Upper lobe of right lung (tissue), 1 donor: ENCODE data around the gene PRR35. TPM values are rescaled to one million over a fixed set of nuclear protein-coding genes. Genes with fewer than 3 reads are reported as not detected.

Experiments used
- ATAC-seq: fragments of 200-7000 bp; cut with Tn5 transposase; one replicate; pipeline ENCODE4 v1.9.1; 2020; ENCODE audit warnings: mild to moderate bottlenecking, moderate library complexity
- DNase-seq: peaks from one replicate; pipeline ENCODE4 v3.0.0-alpha.2; 2020
- H3K27ac ChIP-seq: fragments of 200-600 bp; one replicate; pipeline ENCODE4 v1.8.0; 2022
- H3K27me3 ChIP-seq: fragments of 200-600 bp; one replicate; pipeline ENCODE4 v1.8.0; 2022; ENCODE audit warnings: mild to moderate bottlenecking
- H3K36me3 ChIP-seq: fragments of 200-600 bp; one replicate; pipeline ENCODE4 v1.8.0; 2022
- H3K4me1 ChIP-seq: fragments of 200-600 bp; one replicate; pipeline ENCODE4 v1.8.0; 2022
- H3K4me3 ChIP-seq: fragments of 200-600 bp; one replicate; pipeline ENCODE4 v1.8.0; 2022; ENCODE audit warnings: mild to moderate bottlenecking
- H3K9me3 ChIP-seq: fragments of 200-600 bp; one replicate; pipeline ENCODE4 v1.8.0; 2022
- intact Hi-C: fragments of 100-400 bp; cut with DNase I; formaldehyde crosslinking; loops from one replicate; pipeline ENCODE4 v1.11.0; 2022
- total RNA-seq: library from RNA; stranded (reverse); fragmentation: NEBNext Ultra II Directional; extraction: Animal tissue kit (Norgen Biotek cat#: 25700); gene quantifications from one replicate; pipeline ENCODE4 v1.2.1, GENCODE V29; 2021
- TF ChIP-seq, protein P1 (sequence below): fragments of 200-600 bp; IDR thresholded peaks from one replicate; pipeline ENCODE4 v1.8.0; 2022; ENCODE audit warnings: antibody characterized with exemption
- donor health status: DM: no; HTN: yes; CAD: no; lungs with severe emphysema.

Gene PRR35
- total RNA-seq, 1 donor from 2014 or later, result not detected

DNA sequence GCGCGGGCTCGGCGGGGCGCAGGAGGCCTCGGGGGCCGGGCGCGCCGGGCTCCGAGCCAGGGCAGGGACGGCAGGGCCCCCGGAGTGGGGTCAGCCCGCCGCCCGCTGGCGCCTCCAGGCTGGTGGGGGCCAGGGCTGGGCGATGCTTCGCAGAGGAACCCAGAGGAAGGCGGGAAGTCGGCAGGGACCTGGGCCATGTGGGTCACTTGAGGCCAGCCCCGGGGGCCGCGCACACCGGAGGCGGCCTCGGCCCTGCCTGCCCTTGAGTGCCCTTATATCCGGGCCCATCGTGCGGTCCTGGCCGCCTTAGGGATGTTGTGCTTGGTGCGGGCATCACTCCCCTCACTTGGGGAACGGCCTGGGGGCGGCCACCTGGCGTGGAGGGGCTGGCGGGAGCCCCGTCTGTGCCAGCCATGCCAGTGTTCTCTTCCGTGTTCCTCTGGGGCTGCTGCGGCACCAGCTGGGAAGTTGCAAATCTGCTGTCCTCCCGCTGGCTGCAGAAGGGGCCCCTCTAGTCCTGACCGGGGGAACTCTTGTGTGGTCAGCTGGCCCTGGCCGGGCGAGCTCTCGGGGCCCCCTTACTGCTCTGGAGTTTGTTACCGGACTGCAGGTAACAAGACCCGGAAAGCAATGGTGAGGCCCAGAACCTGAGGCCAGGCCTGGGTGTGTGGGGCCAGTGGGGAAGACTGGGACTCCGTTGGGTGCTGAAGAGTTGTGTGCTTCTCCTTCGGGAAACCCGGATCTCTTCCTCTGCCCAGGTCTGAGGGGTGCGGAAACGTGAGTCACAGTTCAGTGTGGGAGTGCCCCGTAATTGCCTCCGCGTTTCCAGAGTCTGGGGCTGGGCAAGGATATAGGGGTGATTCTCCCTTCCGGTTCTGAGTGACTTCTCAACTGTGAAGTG is 31.8 kb upstream of the PRR35 start:
- peak; percentile 0 for ATAC-seq
- no peaks in the 10 kb centered on the region for H3K36me3 ChIP-seq
- intact Hi-C loops, result no loop called here
- peak overlapping the region; percentile 83 for H3K27ac ChIP-seq
- no peaks in the 10 kb centered on the region for H3K9me3 ChIP-seq
- H3K27me3 ChIP-seq, result no peaks in the 10 kb centered on the region
- TF ChIP-seq, protein P1, sequence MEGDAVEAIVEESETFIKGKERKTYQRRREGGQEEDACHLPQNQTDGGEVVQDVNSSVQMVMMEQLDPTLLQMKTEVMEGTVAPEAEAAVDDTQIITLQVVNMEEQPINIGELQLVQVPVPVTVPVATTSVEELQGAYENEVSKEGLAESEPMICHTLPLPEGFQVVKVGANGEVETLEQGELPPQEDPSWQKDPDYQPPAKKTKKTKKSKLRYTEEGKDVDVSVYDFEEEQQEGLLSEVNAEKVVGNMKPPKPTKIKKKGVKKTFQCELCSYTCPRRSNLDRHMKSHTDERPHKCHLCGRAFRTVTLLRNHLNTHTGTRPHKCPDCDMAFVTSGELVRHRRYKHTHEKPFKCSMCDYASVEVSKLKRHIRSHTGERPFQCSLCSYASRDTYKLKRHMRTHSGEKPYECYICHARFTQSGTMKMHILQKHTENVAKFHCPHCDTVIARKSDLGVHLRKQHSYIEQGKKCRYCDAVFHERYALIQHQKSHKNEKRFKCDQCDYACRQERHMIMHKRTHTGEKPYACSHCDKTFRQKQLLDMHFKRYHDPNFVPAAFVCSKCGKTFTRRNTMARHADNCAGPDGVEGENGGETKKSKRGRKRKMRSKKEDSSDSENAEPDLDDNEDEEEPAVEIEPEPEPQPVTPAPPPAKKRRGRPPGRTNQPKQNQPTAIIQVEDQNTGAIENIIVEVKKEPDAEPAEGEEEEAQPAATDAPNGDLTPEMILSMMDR, result no peak
- DNase-seq, result no peak
- peaks cover 24% of the 10 kb centered on the region for H3K4me1 ChIP-seq
- peak overlapping the region; percentile 89 for H3K4me3 ChIP-seq

DNA sequence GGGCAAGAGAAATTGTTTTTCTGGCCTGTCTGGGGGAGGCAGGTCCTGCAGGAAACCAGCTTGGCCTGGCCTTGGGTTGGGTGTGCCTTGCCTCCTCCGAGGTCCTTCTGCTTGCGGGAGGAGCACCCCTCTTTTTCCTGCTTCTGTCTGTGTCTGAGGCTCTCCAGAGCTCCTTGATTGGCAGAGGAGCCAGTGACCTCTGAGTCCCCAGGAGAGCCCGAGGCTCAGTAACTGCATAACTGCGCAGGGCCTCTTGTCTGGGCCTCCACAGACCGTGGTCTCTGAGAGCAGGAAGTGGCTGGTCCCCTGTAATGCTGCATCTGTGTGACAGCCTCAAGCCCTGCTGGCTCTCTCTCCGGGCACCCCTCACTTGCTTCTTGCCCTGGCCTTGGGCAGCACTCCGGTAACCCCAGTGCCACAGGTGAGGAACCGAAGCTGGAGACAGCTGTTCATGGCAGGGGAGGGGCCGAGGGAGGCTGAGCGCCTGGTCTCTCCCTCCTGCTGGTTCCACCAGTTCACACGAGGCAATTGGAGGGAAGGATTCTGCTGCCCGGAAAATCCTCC is 31.1 kb upstream of the PRR35 start:
- Histone ChIP-seq H3K27ac (peak overlapping the region; percentile 83), H3K4me1 (peaks cover 24% of the 10 kb centered on the region), H3K36me3 (no peaks in the 10 kb centered on the region), H3K27me3 (no peaks in the 10 kb centered on the region), H3K9me3 (no peaks in the 10 kb centered on the region), H3K4me3 (peak overlapping the region; percentile 89)
- DNase-seq, result no peak
- no peak for ATAC-seq
- intact Hi-C loops, result no loop called here
- TF ChIP-seq, protein P1, result no peak

DNA sequence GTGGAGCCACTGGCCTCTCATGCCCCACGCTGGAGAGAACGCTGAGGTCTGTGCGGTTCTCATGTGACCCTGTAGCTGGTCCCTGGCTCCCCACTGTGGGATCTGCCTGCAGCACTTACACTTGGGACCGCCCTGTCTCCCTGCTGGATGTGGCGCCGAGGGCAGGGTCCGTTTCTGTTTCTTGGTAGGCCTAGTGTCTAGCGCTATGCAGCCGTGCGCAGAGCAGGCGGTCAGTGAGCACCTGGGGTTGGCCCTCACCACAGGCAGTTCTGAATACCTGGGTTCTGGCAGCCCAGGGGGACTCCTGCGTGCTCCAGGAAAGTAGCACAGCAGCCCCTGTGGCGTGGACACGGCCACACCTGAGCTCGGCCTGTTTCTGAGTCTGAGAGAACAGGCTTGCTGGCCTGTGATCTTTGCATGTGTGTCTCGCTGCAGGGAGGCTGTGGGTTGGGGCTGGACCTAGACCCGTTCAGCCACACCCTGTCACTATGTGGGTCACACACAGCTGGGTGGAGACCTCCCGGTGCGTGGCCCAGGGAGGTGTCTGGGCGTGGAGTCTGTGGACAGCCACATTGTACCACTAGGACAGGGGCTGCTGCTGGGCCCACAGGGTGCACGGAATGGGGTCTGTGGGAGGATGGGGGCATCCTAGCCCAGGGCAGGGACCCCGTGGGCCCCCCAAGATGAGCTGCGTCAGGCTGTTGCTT is 29.9 kb upstream of the PRR35 start:
- Histone ChIP-seq H3K9me3 (no peaks in the 10 kb centered on the region), H3K36me3 (no peaks in the 10 kb centered on the region), H3K4me3 (no peak overlapping the region), H3K4me1 (peaks cover 24% of the 10 kb centered on the region), H3K27ac (no peak overlapping the region), H3K27me3 (no peaks in the 10 kb centered on the region)
- TF ChIP-seq, protein P1, result no peak
- no peak for ATAC-seq
- DNase-seq, result no peak
- intact Hi-C loops, result no loop called here

DNA sequence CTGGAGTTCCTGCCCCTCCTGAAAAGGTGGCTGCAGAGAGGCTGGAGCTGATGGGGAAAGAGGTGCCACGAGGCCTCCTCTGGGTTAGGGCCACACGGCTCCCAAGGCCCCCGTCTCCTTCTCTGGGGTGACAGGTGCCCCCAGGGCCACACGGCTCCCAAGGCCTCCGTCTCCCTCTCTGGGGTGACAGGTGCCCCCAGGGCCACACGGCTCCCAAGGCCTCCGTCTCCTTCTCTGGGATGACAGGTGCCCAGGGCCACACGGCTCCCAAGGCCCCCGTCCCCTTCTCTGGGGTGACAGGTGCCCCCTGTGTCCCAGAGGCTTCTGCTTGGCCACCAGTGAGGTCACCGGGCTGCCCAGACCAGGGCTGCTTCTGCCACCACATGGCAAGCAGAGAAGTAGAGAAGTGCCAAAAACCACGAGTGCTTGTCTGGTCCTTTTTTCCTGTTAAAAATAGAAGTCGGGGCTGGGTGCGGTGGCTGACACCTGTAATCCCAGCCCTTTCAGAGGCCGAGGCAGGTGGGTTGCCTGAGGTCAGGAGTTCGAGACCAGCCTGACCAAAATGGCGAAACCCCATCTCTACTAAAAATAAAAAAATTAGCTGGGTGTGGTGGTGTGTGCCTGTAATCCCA is 28.6 kb upstream of the PRR35 start:
- ATAC-seq, result no peak
- intact Hi-C loops, result no loop called here
- no peaks in the 10 kb centered on the region for H3K9me3 ChIP-seq
- TF ChIP-seq, protein P1, result no peak
- no peak overlapping the region for H3K4me3 ChIP-seq
- no peaks in the 10 kb centered on the region for H3K36me3 ChIP-seq
- H3K4me1 ChIP-seq, result peaks cover 15% of the 10 kb centered on the region
- no peaks in the 10 kb centered on the region for H3K27me3 ChIP-seq
- H3K27ac ChIP-seq, result no peak overlapping the region
- no peak for DNase-seq

DNA sequence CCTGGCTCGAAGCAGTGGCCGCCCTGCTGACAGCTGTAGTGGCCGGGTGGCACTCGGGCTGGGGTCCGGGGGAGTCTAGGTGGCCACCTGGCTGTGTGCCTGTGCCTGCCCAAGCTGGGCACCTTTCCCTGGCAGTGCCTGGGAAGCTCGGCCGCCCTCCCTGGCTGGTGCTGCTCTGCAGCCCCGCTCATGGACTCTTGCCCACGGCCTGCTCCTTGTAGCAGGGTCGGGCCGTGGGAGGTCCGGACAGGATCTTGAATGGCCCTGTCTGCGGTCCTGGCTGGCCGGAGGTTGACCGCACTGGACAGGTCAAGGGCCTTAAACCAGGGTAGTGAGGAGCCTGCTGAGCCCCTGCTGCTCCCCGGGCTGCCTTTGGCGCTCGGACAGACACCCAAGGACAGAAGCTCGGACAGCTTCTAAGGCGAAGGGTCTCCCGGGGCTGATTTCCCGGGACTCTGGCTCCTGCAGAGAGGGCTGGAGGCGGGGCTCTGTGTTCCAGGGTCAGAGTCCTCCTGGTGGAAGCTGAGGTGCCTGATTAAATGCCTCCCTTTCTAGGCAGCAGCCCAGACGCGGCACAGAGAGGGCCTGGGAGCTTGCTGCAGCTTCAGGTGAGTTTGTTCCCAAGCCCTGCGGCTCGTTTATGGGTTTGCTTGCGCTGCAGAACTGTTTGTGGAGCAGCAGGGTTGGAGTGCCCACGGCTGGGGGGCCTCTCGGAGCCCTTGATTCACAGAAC is 26.6 kb upstream of the PRR35 start:
- no peaks in the 10 kb centered on the region for H3K36me3 ChIP-seq
- intact Hi-C loops, result no loop called here
- ATAC-seq (no peak), DNase-seq (no peak)
- H3K4me3 ChIP-seq, result no peak overlapping the region
- H3K9me3 ChIP-seq, result no peaks in the 10 kb centered on the region
- H3K27me3 ChIP-seq, result no peaks in the 10 kb centered on the region
- no peak overlapping the region for H3K27ac ChIP-seq
- H3K4me1 ChIP-seq, result peaks cover 15% of the 10 kb centered on the region
- TF ChIP-seq, protein P1, result no peak
